Nasal cavity respiratory epithelium epithelial cell of viscerocranial mucosa (primary cell): Measurements from ENCODE around the gene OTX1. TPM values are rescaled to one million over a fixed set of nuclear protein-coding genes. Genes with fewer than 3 reads are reported as not detected.

Experiments used
- total RNA-seq: library from RNA; depleted of rRNA; stranded (reverse); fragments of >200 nt; gene quantifications from 2 replicates; pipeline ENCODE4 v1.2.3, GENCODE V29; 2014

OTX1 gene
- 2.7 and 8.1 TPM in 2 replicates for total RNA-seq

DNA sequence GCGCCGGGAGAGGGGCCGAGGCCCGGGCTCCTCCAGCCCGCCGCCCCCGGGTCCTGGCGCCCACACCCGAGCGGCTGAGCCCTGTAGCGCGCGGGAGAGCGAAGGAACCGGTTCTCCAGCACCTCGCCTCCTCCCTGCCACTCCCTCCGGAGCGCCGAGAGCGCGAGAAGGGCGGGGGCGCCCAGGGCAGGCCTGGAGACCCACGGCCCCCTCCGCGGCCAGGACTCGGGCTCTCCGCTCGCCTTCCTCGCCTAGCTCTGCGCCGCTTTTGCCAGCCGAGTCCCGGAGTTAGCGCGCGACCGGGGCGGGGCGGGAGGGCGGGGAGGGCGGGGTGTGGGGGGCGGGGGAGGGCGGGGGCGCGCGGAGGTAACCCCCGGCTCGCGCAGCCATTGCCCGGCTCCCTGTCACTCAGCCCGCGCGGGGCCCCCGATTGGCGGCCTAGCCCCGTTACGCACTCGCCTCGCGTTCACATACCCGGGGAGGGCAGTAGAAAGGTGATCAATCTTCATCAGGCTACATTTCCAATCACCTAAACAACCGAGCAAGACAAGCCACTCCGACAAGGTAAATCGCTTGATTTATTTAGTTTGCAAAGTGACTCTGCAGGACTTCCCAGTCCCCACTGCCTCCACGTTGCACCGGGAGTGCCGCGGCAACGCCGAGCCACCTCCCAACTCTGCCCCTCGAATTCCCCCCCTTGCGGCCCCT lies at the start of gene OTX1:
Gene OTX1, plus strand, starts transcription at position 497 of the 708 bp plus-strand sequence. CDS start 2,161 bp downstream, outside the sequence.

